Stimulated activated naive CD8-positive, alpha-beta T cell treated with anti-CD3 and anti-CD28 coated beads, Interleukin-15, Interleukin-2, amounts not matched to agents 100 ng/mL and 50 ng/mL, for 24 hours (primary cell): ENCODE results near the gene STARD13.

Experiments
- H3K27ac Mint-ChIP-seq: one replicate; pipeline ENCODE4 v1.8.0; 2021; ENCODE audit warnings: mild to moderate bottlenecking, mixed read lengths
- H3K27me3 Mint-ChIP-seq: one replicate; pipeline ENCODE4 v1.8.0; 2021; ENCODE audit warnings: mixed read lengths
- H3K36me3 Mint-ChIP-seq: one replicate; pipeline ENCODE4 v1.8.0; 2021; ENCODE audit warnings: low read depth, mixed read lengths
- H3K4me1 Mint-ChIP-seq: one replicate; pipeline ENCODE4 v1.8.0; 2021; ENCODE audit warnings: low read depth, mixed read lengths
- H3K4me3 Mint-ChIP-seq: one replicate; pipeline ENCODE4 v1.8.0; 2021; ENCODE audit warnings: mild to moderate bottlenecking, mixed read lengths
- H3K9me3 Mint-ChIP-seq: one replicate; pipeline ENCODE4 v1.8.0; 2021; ENCODE audit warnings: mixed read lengths

The STARD13 gene

DNA sequence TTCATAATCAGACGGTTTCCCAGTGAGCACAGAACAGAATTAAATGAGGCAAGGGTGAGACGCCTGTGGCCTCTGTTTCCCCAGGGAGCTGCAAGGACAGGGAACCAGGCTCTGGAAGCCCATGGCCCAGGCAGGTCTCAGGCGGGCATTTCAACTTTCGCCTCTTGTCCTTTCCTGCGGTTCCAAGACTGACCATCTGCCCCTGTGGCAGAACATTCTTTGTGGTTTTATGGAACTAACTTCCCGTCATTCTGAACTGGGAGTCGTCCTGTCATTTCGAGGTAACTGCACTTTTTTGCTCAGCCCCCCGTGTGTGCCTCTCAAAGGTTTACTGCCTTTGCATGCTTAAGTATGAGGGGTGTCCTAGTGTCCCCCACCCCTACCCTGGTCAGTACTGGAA, 198.5 kb downstream of the STARD13 start:
- H3K36me3 Mint-ChIP-seq, result no peaks in the 10 kb centered on the region
- no peaks in the 10 kb centered on the region for H3K9me3 Mint-ChIP-seq
- no peaks in the 10 kb centered on the region for H3K4me1 Mint-ChIP-seq
- H3K27ac Mint-ChIP-seq, result no peak overlapping the region
- no peak overlapping the region for H3K4me3 Mint-ChIP-seq
- peaks cover 24% of the 10 kb centered on the region for H3K27me3 Mint-ChIP-seq

DNA sequence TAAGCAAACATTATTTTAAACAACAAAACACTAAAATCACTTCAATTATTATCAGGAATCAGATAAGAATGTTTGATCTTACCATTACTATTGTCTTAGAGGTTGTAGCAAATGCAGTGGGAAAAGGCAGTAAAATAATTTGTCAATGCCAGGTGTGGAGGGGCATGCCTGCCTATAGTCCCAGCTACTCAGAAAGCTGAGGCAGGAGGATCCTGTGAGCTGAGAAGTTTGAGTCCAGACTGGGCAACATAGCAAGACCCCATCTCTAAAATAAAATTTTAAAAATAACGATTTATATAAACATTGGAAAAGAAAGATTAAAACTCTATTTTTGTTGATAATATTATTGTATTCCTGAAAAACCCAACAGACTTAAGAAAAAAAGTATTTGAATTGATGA, 202.5 kb downstream of the STARD13 start:
- Mint-ChIP-seq H3K9me3 (no peaks in the 10 kb centered on the region), H3K27me3 (peaks cover 45% of the 10 kb centered on the region), H3K4me3 (no peak overlapping the region), H3K36me3 (no peaks in the 10 kb centered on the region), H3K27ac (no peak overlapping the region), H3K4me1 (no peaks in the 10 kb centered on the region)

DNA sequence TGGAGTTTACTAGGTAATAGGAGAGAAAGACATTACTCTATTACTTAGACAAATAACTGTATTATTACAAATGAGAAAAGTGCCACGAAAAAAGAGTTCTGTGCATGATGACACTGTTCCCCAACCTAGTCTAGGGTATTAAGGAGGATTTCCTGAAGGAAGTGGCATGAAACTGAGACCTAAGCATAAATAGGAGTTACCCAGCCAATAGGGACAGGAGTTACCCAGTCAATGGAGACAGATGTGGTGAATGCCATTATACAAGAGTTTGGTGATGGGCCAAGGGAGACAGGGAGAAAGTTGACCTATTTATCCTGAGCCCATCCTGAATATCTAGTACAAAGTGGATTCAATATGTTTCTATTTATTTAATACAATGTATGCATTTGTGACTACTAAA, 203.9 kb downstream of the STARD13 start:
- no peak overlapping the region for H3K27ac Mint-ChIP-seq
- no peak overlapping the region for H3K4me3 Mint-ChIP-seq
- H3K36me3 Mint-ChIP-seq, result no peaks in the 10 kb centered on the region
- H3K9me3 Mint-ChIP-seq, result no peaks in the 10 kb centered on the region
- no peaks in the 10 kb centered on the region for H3K4me1 Mint-ChIP-seq
- peaks cover 45% of the 10 kb centered on the region for H3K27me3 Mint-ChIP-seq

DNA sequence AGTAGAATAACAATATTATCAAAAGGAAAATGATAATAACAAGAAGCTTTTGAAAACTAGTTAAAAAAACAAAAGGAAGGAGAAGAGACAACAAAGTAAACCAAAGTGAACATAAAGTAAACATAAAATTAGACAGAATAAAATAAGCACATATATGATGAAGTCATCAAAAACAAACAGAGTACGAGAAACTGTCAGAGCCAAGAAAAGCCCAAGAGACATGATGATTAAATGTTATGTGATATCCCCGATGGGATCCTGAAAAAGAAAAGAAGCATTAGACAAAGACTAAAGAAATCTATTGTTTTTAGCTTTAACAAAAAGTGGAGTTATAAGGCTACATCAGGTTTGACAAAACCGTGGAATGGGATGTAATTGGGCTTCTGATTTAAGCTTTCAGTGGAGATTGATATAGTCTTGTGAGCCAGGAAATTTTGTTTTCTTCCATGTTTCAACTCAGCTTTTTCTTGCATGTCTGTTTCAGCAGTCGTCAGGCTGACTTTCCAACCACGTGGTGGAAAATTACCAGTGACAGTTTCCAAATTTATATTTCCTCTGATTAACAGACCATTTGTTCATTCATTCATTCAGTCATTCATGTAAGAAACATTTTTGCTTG, 204.5 kb downstream of the STARD13 start:
- peaks cover 41% of the 10 kb centered on the region for H3K27me3 Mint-ChIP-seq
- H3K27ac Mint-ChIP-seq, result no peak overlapping the region
- no peak overlapping the region for H3K4me3 Mint-ChIP-seq
- H3K9me3 Mint-ChIP-seq, result no peaks in the 10 kb centered on the region
- H3K4me1 Mint-ChIP-seq, result no peaks in the 10 kb centered on the region
- H3K36me3 Mint-ChIP-seq, result no peaks in the 10 kb centered on the region

DNA sequence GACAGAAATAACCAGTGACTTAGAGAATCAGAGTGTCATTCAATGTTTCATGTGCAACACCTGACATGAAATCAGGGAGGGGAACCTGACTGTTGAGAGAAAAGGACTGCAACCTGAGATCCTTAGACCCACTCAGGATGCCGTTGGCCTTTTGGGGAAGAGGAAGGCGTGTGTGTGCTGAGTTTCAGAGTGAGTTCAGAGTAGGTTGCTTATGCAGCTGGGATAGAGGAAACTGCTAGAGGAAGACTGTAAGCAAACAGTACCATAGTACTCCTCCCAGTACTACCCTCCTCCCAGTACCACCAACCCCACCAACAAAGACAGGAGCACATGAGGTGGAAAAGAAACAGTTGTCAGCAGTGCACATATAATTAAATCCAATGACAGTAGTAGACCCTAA, 205.6 kb downstream of the STARD13 start:
- no peaks in the 10 kb centered on the region for H3K9me3 Mint-ChIP-seq
- H3K36me3 Mint-ChIP-seq, result no peaks in the 10 kb centered on the region
- no peak overlapping the region for H3K27ac Mint-ChIP-seq
- no peak overlapping the region for H3K4me3 Mint-ChIP-seq
- peaks cover 36% of the 10 kb centered on the region for H3K27me3 Mint-ChIP-seq
- no peaks in the 10 kb centered on the region for H3K4me1 Mint-ChIP-seq

DNA sequence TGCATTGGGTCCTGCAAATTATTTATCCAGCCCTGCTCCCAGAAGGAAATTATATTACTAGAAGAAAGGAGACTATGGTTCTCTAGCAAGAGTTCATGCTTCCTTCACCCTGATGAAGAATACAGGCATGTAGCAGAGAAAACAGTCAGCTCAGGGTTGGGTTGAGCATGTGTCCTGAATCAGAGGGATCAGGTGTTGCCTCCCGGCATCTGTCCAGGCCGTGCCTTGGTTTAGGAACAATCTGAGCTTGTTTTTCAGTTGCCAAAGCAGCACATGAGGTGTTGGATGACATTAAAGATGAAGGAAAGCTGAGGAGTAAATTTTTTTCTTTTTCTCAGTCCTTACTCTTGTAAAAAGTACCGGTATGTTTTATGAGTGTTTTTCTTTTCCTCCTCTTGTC, 207.3 kb downstream of the STARD13 start:
- H3K27ac Mint-ChIP-seq, result no peak overlapping the region
- no peak overlapping the region for H3K4me3 Mint-ChIP-seq
- peaks cover 32% of the 10 kb centered on the region for H3K27me3 Mint-ChIP-seq
- no peaks in the 10 kb centered on the region for H3K36me3 Mint-ChIP-seq
- no peaks in the 10 kb centered on the region for H3K4me1 Mint-ChIP-seq
- no peaks in the 10 kb centered on the region for H3K9me3 Mint-ChIP-seq

DNA sequence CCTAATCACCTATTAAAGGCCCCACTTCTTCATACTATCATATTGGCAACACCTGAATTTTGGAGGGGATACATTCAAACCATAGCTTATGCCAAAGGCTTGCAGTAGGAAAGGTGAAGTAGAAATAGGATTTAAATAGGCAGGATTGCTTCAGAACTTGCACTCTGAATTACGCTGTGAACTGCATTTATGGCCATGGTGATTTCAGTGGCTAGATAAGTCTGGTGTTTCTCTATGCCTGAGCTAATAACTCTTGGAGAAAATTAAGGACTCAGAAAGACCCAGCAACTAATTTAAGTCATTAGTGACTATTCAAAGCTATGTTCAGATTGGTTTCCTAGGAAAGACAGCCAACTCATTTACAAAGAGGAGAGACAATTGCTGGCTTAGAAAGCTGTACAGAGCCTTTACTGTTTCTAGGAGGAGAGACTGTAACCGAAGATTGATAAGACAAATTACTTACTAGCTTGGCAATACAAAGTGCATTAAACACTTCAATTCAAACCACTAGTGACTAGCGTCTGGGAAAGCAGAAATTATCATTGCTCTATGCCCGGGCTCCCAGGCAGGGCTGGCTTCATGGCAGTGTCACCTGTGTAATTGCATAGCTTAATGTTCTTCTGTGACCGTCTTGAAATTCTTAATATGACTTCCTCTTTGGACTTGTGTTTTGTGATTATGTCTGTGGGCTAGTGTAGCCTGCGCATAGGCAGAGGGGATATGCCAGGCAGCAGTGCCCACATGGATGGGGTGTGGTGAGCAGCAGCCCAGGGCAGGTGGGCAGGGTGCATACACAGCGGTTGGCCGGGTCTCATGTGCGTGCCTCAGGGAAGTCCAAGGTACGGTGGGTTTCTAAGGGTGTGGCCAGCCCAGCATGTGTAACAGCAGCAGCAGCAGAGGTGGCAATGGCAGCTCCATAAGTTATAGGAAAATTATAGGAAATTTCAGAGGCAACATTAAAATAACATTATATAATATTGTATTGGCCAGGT, 209.3 kb downstream of the STARD13 start:
- Mint-ChIP-seq H3K4me3 (no peak overlapping the region), H3K4me1 (no peaks in the 10 kb centered on the region), H3K36me3 (no peaks in the 10 kb centered on the region), H3K9me3 (no peaks in the 10 kb centered on the region), H3K27ac (no peak overlapping the region), H3K27me3 (peaks cover 23% of the 10 kb centered on the region)

DNA sequence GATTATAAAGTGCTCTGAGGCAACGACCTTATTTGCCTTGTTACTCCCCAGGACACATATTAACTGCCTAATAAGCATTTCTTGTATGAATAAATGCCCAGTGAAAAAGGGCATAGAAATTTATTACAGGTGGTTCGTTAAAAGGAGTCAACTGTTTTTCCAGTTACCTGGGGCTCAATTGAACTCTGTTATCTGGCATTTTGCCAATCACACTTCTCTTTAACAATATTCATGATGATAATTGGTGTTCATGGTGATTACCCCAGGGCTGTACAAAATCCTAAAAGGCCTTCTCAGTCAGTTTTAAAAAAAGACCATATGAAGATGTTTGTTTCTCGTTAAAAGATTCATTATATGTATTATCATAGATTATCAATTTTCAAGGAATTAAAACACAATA, 212.2 kb downstream of the STARD13 start:
- peaks cover 2% of the 10 kb centered on the region for H3K27me3 Mint-ChIP-seq
- no peaks in the 10 kb centered on the region for H3K9me3 Mint-ChIP-seq
- H3K27ac Mint-ChIP-seq, result no peak overlapping the region
- no peaks in the 10 kb centered on the region for H3K4me1 Mint-ChIP-seq
- H3K36me3 Mint-ChIP-seq, result no peaks in the 10 kb centered on the region
- no peak overlapping the region for H3K4me3 Mint-ChIP-seq

DNA sequence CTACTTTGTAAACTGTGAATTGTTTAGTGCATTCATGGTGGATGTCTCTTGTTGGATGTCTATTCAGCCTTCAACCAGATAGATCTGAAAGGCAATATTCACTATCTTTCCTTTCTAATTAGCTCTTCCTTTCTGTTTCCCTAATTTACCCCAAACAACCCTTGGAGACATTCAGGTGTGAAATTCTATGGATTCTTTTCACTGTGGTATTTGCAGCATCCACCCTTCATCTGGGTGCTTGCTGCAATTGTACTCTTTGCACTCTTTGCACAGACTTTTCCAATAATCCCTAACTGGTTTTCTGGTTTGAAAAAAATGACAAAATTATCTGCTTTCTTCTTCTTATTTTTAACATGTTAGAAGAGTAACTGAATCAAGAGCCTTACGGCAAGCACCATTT, 212.8 kb downstream of the STARD13 start:
- no peaks in the 10 kb centered on the region for H3K27me3 Mint-ChIP-seq
- no peak overlapping the region for H3K4me3 Mint-ChIP-seq
- no peaks in the 10 kb centered on the region for H3K4me1 Mint-ChIP-seq
- no peaks in the 10 kb centered on the region for H3K9me3 Mint-ChIP-seq
- no peaks in the 10 kb centered on the region for H3K36me3 Mint-ChIP-seq
- H3K27ac Mint-ChIP-seq, result no peak overlapping the region

DNA sequence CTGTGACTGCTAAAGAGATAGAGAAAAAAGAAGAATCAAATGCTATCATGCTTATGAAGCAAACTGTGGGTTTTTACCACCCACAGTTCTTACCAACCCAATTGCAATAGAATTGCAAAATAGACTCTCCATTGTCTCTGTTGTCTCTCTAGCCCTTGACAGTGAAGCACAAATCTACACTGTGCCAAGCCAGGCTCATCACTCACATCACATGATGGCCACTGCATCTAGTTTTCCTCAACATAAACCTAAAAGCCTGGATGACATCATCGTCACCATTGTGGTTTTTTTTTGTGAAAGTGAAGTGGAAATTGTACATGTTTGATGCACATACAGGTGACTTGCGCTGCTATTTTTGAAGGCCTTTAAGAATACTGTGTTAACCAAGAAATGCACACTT, 213.3 kb downstream of the STARD13 start:
- Mint-ChIP-seq H3K4me1 (no peaks in the 10 kb centered on the region), H3K27ac (no peak overlapping the region), H3K9me3 (no peaks in the 10 kb centered on the region), H3K27me3 (no peaks in the 10 kb centered on the region), H3K36me3 (no peaks in the 10 kb centered on the region), H3K4me3 (no peak overlapping the region)

DNA sequence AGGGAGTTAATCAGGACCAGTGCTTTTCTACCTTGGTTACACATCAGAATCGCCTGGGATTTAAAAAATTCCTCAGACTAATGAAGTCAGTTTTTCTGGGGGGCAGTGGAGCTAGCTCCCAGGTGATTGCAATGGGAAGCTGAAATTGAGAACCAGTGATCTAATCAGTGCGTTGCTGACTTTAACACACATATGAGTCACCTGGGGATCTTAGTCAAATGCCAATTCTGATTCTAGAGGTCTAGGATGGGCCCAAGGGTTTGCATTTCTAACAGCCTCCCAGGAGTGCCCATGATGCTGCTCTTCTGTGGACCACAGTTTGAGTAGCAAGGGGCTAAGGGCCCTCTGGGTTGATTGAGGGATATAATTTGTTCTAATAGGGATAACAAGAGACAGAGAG, 214.8 kb downstream of the STARD13 start:
- H3K36me3 Mint-ChIP-seq, result no peaks in the 10 kb centered on the region
- H3K4me1 Mint-ChIP-seq, result no peaks in the 10 kb centered on the region
- H3K9me3 Mint-ChIP-seq, result no peaks in the 10 kb centered on the region
- H3K27ac Mint-ChIP-seq, result no peak overlapping the region
- no peaks in the 10 kb centered on the region for H3K27me3 Mint-ChIP-seq
- H3K4me3 Mint-ChIP-seq, result no peak overlapping the region

DNA sequence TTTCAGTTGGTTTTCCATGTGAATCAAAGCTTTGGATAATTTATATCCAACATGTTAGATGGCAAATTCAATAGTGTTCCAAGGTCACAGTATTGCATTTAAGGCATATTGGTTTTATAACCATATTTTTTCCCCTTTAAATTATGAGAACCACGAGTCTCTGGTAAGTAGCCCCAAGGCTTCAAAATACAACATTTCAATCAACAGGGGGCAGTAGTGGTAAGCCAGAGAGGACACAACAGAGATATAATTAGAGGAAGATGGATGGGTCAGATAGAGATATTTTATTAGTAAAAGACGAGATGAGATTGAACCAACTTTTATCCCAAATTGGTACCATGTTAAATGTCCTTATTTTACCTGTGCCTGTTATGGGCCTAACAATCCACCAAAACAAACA, 216.2 kb downstream of the STARD13 start:
- no peak overlapping the region for H3K27ac Mint-ChIP-seq
- no peaks in the 10 kb centered on the region for H3K9me3 Mint-ChIP-seq
- H3K36me3 Mint-ChIP-seq, result no peaks in the 10 kb centered on the region
- H3K4me1 Mint-ChIP-seq, result no peaks in the 10 kb centered on the region
- no peak overlapping the region for H3K4me3 Mint-ChIP-seq
- no peaks in the 10 kb centered on the region for H3K27me3 Mint-ChIP-seq

DNA sequence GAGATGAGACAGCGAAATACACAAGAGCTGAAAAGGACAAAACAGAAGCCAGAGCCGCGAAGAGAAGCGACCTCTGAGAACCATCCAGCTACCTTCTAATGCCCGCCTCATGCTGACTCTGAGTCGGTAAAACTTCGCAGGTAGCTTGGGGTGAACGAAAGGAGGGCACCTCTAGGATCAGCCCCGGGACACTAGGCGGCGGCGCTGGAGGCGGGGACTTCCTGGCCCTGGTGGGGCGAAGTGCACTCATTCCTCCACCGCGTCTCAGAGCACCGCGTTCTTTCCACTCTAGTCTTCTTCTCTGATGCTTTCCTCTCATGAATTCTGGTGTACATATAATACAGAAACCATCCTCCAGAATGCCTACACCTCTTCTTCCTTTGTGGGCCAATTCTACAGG, 219.2 kb downstream of the STARD13 start:
- Mint-ChIP-seq H3K4me3 (no peak overlapping the region), H3K27me3 (no peaks in the 10 kb centered on the region), H3K36me3 (no peaks in the 10 kb centered on the region), H3K4me1 (no peaks in the 10 kb centered on the region), H3K27ac (no peak overlapping the region), H3K9me3 (no peaks in the 10 kb centered on the region)

DNA sequence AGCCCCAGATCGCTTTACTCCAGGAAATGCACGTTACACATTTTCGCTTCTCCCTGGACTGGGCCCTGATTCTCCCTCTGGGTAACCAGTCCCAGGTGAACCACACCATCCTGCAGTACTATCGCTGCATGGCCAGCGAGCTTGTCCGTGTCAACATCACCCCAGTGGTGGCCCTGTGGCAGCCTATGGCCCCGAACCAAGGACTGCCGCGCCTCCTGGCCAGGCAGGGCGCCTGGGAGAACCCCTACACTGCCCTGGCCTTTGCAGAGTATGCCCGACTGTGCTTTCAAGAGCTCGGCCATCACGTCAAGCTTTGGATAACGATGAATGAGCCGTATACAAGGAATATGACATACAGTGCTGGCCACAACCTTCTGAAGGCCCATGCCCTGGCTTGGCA, 224.7 kb downstream of the STARD13 start:
- Mint-ChIP-seq H3K36me3 (no peaks in the 10 kb centered on the region), H3K9me3 (no peaks in the 10 kb centered on the region), H3K4me1 (no peaks in the 10 kb centered on the region), H3K27ac (no peak overlapping the region), H3K27me3 (no peaks in the 10 kb centered on the region), H3K4me3 (no peak overlapping the region)

DNA sequence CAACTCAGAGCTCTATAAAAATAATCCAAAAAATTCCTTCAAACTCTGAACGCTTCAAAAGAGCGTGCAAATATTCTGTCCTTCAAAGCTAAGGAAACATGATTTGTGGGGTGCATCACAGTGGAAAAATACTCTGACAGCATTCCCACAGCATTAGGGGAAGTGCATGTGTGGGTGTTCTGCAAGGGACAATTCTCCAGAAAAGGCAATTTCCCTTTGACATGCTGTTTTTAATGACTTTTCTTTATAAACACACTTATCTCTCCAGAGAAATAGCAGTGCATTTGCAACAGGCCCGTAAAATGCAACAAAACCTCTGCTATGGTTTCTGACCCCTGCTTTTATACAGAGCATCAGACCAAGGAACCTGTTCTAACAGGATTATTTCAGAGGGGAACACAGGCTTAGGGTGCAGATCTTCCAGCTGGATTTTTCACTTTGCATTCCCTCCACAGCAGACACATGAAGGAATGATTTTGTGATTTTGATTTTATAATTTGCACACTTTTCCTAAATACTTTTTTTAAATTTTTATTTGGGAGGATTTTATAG, 226.7 kb downstream of the STARD13 start:
- Mint-ChIP-seq H3K9me3 (no peaks in the 10 kb centered on the region), H3K36me3 (no peaks in the 10 kb centered on the region), H3K4me1 (no peaks in the 10 kb centered on the region), H3K27ac (no peak overlapping the region), H3K4me3 (no peak overlapping the region), H3K27me3 (no peaks in the 10 kb centered on the region)
